Measurements from ENCODE around the gene DKKL1. TPM values are rescaled to one million over a fixed set of nuclear protein-coding genes. Genes with fewer than 3 reads are reported as not detected.

The DKKL1 gene
- total RNA-seq, 1 experiment from 2014 or later: 1.0 TPM

DNA sequence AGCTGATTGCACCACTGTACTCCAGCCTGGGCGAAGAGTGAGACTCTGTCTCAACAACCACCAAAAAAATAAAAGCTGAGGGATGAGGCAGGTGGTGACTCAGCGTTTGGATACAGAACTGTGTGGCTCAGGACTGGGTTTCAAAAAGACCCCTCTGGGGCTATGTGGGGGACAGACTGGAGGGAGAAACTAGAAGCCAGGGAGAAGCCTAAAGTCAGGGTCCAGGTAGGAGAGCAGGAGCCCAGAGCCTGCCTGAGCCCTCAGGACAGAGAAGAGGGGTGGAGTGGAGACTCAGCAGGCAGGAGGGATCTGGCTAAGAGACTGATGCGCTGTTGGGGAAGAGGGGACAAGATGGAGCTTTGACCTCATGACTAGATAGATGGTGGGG lies 30.3 kb upstream of the DKKL1 start:
- H4K20me1 ChIP-seq (ENCODE audit: insufficient read depth): no peaks in the 10 kb centered on the region
- H3K79me2 ChIP-seq (ENCODE audit: insufficient read depth, low read length): no peaks in the 10 kb centered on the region
- intact Hi-C loops (cut with micrococcal nuclease): no loop called here
- CTCF ChIA-PET: no interaction called here
- H3K4me1 ChIP-seq (ENCODE audit: control insufficient read depth in 1 of 2, insufficient read depth in 2 of 2, low read length in 2 of 2): no peaks in the 10 kb centered on the region
- no peak overlapping the region for H3K27ac ChIP-seq (ENCODE audit: low read depth, low read length)
- H3K9me3 ChIP-seq (ENCODE audit: control insufficient read depth in 1 of 2, insufficient read depth in 1 of 2, low read depth in 1 of 2, low read length in 2 of 2): no peaks in the 10 kb centered on the region
- DNase-seq (ENCODE audit: low read depth, low spot score) (no peak), ATAC-seq (no peak)
- H3K27me3 ChIP-seq (ENCODE audit: insufficient read depth, low read length): no peaks in the 10 kb centered on the region
- peaks cover 0 to 4% of the 10 kb centered on the region in 2 experiments; a peak in 1 of 4 replicates for H3K36me3 ChIP-seq (ENCODE audit: control insufficient read depth in 1 of 2, insufficient read depth in 2 of 2, low read length in 2 of 2)
- no peak overlapping the region for H2AFZ ChIP-seq (ENCODE audit: low read depth, low read length, poor library complexity, severe bottlenecking)
- H3K4me3 ChIP-seq (replicated peaks in 1 of 2; ENCODE audit: low read depth in 1 of 2, low read length in 2 of 2): no peak overlapping the region
- no peak overlapping the region for H3K4me2 ChIP-seq (ENCODE audit: low read length)
- TF ChIP-seq JUND (IDR thresholded peaks at IDR 0.05): no peak
- no peak for TF ChIP-seq RAD21 (IDR thresholded peaks at IDR 0.05; ENCODE audit: low read depth)
- TF ChIP-seq, protein P1, sequence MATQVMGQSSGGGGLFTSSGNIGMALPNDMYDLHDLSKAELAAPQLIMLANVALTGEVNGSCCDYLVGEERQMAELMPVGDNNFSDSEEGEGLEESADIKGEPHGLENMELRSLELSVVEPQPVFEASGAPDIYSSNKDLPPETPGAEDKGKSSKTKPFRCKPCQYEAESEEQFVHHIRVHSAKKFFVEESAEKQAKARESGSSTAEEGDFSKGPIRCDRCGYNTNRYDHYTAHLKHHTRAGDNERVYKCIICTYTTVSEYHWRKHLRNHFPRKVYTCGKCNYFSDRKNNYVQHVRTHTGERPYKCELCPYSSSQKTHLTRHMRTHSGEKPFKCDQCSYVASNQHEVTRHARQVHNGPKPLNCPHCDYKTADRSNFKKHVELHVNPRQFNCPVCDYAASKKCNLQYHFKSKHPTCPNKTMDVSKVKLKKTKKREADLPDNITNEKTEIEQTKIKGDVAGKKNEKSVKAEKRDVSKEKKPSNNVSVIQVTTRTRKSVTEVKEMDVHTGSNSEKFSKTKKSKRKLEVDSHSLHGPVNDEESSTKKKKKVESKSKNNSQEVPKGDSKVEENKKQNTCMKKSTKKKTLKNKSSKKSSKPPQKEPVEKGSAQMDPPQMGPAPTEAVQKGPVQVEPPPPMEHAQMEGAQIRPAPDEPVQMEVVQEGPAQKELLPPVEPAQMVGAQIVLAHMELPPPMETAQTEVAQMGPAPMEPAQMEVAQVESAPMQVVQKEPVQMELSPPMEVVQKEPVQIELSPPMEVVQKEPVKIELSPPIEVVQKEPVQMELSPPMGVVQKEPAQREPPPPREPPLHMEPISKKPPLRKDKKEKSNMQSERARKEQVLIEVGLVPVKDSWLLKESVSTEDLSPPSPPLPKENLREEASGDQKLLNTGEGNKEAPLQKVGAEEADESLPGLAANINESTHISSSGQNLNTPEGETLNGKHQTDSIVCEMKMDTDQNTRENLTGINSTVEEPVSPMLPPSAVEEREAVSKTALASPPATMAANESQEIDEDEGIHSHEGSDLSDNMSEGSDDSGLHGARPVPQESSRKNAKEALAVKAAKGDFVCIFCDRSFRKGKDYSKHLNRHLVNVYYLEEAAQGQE (IDR thresholded peaks at IDR 0.05; ENCODE audit: low read depth): no peak
- no peak for TF ChIP-seq SP1 (IDR thresholded peaks at IDR 0.05; ENCODE audit: low read depth)
- TF ChIP-seq, protein P2, sequence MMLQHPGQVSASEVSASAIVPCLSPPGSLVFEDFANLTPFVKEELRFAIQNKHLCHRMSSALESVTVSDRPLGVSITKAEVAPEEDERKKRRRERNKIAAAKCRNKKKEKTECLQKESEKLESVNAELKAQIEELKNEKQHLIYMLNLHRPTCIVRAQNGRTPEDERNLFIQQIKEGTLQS (IDR thresholded peaks at IDR 0.05): no peak
- TF ChIP-seq, protein P3, sequence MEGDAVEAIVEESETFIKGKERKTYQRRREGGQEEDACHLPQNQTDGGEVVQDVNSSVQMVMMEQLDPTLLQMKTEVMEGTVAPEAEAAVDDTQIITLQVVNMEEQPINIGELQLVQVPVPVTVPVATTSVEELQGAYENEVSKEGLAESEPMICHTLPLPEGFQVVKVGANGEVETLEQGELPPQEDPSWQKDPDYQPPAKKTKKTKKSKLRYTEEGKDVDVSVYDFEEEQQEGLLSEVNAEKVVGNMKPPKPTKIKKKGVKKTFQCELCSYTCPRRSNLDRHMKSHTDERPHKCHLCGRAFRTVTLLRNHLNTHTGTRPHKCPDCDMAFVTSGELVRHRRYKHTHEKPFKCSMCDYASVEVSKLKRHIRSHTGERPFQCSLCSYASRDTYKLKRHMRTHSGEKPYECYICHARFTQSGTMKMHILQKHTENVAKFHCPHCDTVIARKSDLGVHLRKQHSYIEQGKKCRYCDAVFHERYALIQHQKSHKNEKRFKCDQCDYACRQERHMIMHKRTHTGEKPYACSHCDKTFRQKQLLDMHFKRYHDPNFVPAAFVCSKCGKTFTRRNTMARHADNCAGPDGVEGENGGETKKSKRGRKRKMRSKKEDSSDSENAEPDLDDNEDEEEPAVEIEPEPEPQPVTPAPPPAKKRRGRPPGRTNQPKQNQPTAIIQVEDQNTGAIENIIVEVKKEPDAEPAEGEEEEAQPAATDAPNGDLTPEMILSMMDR (IDR thresholded peaks at IDR 0.05 in 2 of 3, conservative IDR thresholded peaks at IDR 0.05 in 1 of 3; ENCODE audit: borderline replicate concordance in 1 of 3, insufficient read depth in 1 of 3, low read depth in 2 of 3, low read length in 2 of 3): no peak
- TF ChIP-seq EGR1 (IDR thresholded peaks at IDR 0.05; ENCODE audit: low read depth): no peak
- TF ChIP-seq SRF (IDR thresholded peaks at IDR 0.05; ENCODE audit: low read depth): no peak
- no peak for TF ChIP-seq SIN3A (IDR thresholded peaks at IDR 0.05; ENCODE audit: low read depth)
- RAD21 ChIA-PET (ENCODE audit: low non-redundant PET in 1 of 2, low total read pairs in 2 of 2, uncharacterized antibody in 2 of 2, unreplicated experiment in 2 of 2): interaction anchor here in 1 of 2 experiments (0.6 kb wide), 1 partner anchor 79 kb away, joined by 3 read pairs; no protein-coding TSS in a partner anchor
- BruUV-seq (replicated peaks): no TSS peak
- H3K9me2 ChIP-seq (ENCODE audit: insufficient read depth): no peaks in the 10 kb centered on the region
- no peak overlapping the region for H3K9ac ChIP-seq (ENCODE audit: low read length)
- POLR2A ChIA-PET: no interaction called here
